Glomerular visceral epithelial cell (primary cell): ENCODE results near the gene MAPK8IP3.

ENCODE experiments used
- DNase-seq: peaks from one replicate; pipeline ENCODE4 v3.0.0-alpha.2; 2016; ENCODE audit errors: extremely low spot score

Gene MAPK8IP3

GRCh38 chr16:1773703-1774447, 67.9 kb downstream of the MAPK8IP3 start:
- DNase-seq, result peak; percentile 70

GRCh38 chr16:1774448-1774780, 68.4 kb downstream of the MAPK8IP3 start:
- no peak for DNase-seq

GRCh38 chr16:1775006-1775845, 69.2 kb downstream of the MAPK8IP3 start:
- DNase-seq, result no peak

- no peak for DNase-seq
Observed at GRCh38 chr16:1775846-1776671, 70.1 kb downstream of the MAPK8IP3 start.

GRCh38 chr16:1776672-1776955, 70.6 kb downstream of the MAPK8IP3 start:
- no peak for DNase-seq

GRCh38 chr16:1776991-1777374, 71.0 kb downstream of the MAPK8IP3 start:
- DNase-seq, result no peak

- no peak for DNase-seq
Observed at GRCh38 chr16:1777375-1778199, 71.6 kb downstream of the MAPK8IP3 start.

- DNase-seq, result no peak
Observed at GRCh38 chr16:1778200-1779179, 72.5 kb downstream of the MAPK8IP3 start.

GRCh38 chr16:1779234-1779701, 73.3 kb downstream of the MAPK8IP3 start:
- DNase-seq, result no peak

GRCh38 chr16:1779741-1780676, 74.0 kb downstream of the MAPK8IP3 start:
- no peak for DNase-seq

- no peak for DNase-seq
Observed at GRCh38 chr16:1780677-1781072, 74.7 kb downstream of the MAPK8IP3 start.

GRCh38 chr16:1781254-1781653, 75.3 kb downstream of the MAPK8IP3 start:
- no peak for DNase-seq

GRCh38 chr16:1781758-1782407, 75.9 kb downstream of the MAPK8IP3 start:
- DNase-seq, result peak; percentile 43

- peak; percentile 100 for DNase-seq
Observed at GRCh38 chr16:1782408-1783264, 76.6 kb downstream of the MAPK8IP3 start, which contains the start of the genes NUBP2 and SPSB3. Gene NUBP2, plus strand, starts transcription at chr16:1782960. Its CDS starts 61 bp downstream, at chr16:1783021. Gene SPSB3, minus strand, starts transcription at chr16:1782571. Its CDS starts 1,088 bp downstream, at chr16:1781483.

GRCh38 chr16:1784977-1785845, 79.2 kb downstream of the MAPK8IP3 start:
- no peak for DNase-seq

GRCh38 chr16:1785846-1786170, 79.8 kb downstream of the MAPK8IP3 start:
- no peak for DNase-seq
